ENCODE results near the gene RFX1. TPM values are rescaled to one million over a fixed set of nuclear protein-coding genes. Genes with fewer than 3 reads are reported as not detected.
A peak's percentile ranks its signal among the peaks of the same experiment; 100 is the strongest.
"Not testable (repeated sequence)": the region's sequence is repeated elsewhere in the genome, so short reads cannot be mapped to it uniquely, and the experiment has no call there.

Gene RFX1
- total RNA-seq, 1 experiment from 2014 or later, result 20.4 TPM

GRCh38 chr19:14021474-14021873, 15.4 kb upstream of the RFX1 start (continued):
- TF ChIP-seq, protein P1, sequence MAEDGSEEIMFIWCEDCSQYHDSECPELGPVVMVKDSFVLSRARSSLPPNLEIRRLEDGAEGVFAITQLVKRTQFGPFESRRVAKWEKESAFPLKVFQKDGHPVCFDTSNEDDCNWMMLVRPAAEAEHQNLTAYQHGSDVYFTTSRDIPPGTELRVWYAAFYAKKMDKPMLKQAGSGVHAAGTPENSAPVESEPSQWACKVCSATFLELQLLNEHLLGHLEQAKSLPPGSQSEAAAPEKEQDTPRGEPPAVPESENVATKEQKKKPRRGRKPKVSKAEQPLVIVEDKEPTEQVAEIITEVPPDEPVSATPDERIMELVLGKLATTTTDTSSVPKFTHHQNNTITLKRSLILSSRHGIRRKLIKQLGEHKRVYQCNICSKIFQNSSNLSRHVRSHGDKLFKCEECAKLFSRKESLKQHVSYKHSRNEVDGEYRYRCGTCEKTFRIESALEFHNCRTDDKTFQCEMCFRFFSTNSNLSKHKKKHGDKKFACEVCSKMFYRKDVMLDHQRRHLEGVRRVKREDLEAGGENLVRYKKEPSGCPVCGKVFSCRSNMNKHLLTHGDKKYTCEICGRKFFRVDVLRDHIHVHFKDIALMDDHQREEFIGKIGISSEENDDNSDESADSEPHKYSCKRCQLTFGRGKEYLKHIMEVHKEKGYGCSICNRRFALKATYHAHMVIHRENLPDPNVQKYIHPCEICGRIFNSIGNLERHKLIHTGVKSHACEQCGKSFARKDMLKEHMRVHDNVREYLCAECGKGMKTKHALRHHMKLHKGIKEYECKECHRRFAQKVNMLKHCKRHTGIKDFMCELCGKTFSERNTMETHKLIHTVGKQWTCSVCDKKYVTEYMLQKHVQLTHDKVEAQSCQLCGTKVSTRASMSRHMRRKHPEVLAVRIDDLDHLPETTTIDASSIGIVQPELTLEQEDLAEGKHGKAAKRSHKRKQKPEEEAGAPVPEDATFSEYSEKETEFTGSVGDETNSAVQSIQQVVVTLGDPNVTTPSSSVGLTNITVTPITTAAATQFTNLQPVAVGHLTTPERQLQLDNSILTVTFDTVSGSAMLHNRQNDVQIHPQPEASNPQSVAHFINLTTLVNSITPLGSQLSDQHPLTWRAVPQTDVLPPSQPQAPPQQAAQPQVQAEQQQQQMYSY (CRISPR knock-in tag; IDR thresholded peaks at IDR 0.05), result no peak
- no peak for TF ChIP-seq NFATC4 (CRISPR knock-in tag; IDR thresholded peaks at IDR 0.05)
- no peak for TF ChIP-seq SOX15 (CRISPR knock-in tag; IDR thresholded peaks at IDR 0.05)
- TF ChIP-seq CDX4 (CRISPR knock-in tag; IDR thresholded peaks at IDR 0.05; ENCODE audit: borderline replicate concordance), result no peak
- no peak for TF ChIP-seq ZSCAN18 (CRISPR knock-in tag; IDR thresholded peaks at IDR 0.05)
- TF ChIP-seq NFYB (CRISPR knock-in tag; conservative IDR thresholded peaks at IDR 0.05; ENCODE audit: low read depth), result no peak
- TF ChIP-seq ATF1 (CRISPR knock-in tag; IDR thresholded peaks at IDR 0.05), result no peak
- TF ChIP-seq, protein P2, sequence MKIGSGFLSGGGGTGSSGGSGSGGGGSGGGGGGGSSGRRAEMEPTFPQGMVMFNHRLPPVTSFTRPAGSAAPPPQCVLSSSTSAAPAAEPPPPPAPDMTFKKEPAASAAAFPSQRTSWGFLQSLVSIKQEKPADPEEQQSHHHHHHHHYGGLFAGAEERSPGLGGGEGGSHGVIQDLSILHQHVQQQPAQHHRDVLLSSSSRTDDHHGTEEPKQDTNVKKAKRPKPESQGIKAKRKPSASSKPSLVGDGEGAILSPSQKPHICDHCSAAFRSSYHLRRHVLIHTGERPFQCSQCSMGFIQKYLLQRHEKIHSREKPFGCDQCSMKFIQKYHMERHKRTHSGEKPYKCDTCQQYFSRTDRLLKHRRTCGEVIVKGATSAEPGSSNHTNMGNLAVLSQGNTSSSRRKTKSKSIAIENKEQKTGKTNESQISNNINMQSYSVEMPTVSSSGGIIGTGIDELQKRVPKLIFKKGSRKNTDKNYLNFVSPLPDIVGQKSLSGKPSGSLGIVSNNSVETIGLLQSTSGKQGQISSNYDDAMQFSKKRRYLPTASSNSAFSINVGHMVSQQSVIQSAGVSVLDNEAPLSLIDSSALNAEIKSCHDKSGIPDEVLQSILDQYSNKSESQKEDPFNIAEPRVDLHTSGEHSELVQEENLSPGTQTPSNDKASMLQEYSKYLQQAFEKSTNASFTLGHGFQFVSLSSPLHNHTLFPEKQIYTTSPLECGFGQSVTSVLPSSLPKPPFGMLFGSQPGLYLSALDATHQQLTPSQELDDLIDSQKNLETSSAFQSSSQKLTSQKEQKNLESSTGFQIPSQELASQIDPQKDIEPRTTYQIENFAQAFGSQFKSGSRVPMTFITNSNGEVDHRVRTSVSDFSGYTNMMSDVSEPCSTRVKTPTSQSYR (CRISPR knock-in tag; IDR thresholded peaks at IDR 0.05), result no peak
- TF ChIP-seq STAT6 (CRISPR knock-in tag; conservative IDR thresholded peaks at IDR 0.05; ENCODE audit: low read depth), result no peak

DNA sequence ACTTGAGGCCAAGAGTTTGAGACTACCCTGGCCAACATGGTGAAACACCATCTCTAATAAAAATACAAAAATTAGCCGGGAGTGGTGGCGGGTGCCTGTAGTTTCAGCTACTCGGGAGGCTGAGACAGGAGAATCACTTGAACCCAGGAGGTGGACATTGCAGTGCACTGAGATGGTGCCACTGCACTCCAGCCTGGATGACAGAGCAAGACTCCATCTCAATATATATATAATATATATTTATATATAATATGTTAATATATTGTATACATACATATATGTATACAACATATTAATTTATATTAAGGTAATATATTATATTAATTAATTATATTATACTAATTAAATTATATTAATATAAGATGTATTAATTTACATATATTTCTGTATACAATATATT, 13.6 kb upstream of the RFX1 start:
- H3K27ac Mint-ChIP-seq; H3K4me1 Mint-ChIP-seq; H3K27me3 Mint-ChIP-seq (ENCODE audit: low read depth); H3K36me3 Mint-ChIP-seq; POLR2A ChIA-PET; H3K9me3 Mint-ChIP-seq; DNase-seq (ENCODE audit: low spot score); ATAC-seq; H3K4me3 Mint-ChIP-seq: not testable (repeated sequence)
- CTCF ChIA-PET, result interaction anchor here (0.6 to 2.5 kb wide), 7 partner anchors 12 to 67 kb away, joined by 3 to 9 read pairs (median 4); partner anchors contain the start of genes MISP3 and RFX1
- TF ChIP-seq HMGA2 (CRISPR knock-in tag; IDR thresholded peaks at IDR 0.05), result peak; percentile 95

GRCh38 chr19:14019100-14019499, 13.0 kb upstream of the RFX1 start:
- H3K27me3 Mint-ChIP-seq (ENCODE audit: low read depth), result no peaks in the 10 kb centered on the region
- no peaks in the 10 kb centered on the region for H3K9me3 Mint-ChIP-seq
- H3K4me1 Mint-ChIP-seq, result peaks cover 5% of the 10 kb centered on the region
- H3K27ac Mint-ChIP-seq, result no peak overlapping the region
- ChIA-PET POLR2A (interaction anchor here (0.6 to 0.7 kb wide), 4 partner anchors 9 to 216 kb away, joined by 3 read pairs; no protein-coding TSS in a partner anchor), CTCF (interaction anchor here (0.6 to 2.5 kb wide), 8 partner anchors 12 to 66 kb away, joined by 3 to 9 read pairs (median 5); partner anchors contain the start of genes IL27RA, MISP3 and RFX1)
- no peak for DNase-seq (ENCODE audit: low spot score)
- no peaks in the 10 kb centered on the region for H3K36me3 Mint-ChIP-seq
- H3K4me3 Mint-ChIP-seq, result no peak overlapping the region
- no peak for ATAC-seq
- no peak for TF ChIP-seq GRHL2 (CRISPR knock-in tag; IDR thresholded peaks at IDR 0.05; ENCODE audit: insufficient replicate concordance, severe bottlenecking)
- TF ChIP-seq, protein P3, sequence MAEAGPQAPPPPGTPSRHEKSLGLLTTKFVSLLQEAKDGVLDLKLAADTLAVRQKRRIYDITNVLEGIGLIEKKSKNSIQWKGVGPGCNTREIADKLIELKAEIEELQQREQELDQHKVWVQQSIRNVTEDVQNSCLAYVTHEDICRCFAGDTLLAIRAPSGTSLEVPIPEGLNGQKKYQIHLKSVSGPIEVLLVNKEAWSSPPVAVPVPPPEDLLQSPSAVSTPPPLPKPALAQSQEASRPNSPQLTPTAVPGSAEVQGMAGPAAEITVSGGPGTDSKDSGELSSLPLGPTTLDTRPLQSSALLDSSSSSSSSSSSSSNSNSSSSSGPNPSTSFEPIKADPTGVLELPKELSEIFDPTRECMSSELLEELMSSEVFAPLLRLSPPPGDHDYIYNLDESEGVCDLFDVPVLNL (CRISPR knock-in tag; IDR thresholded peaks at IDR 0.05; ENCODE audit: borderline replicate concordance, low read depth), result no peak
- no peak for TF ChIP-seq FOXP4 (CRISPR knock-in tag; IDR thresholded peaks at IDR 0.05)
- TF ChIP-seq CDX4 (CRISPR knock-in tag; IDR thresholded peaks at IDR 0.05; ENCODE audit: borderline replicate concordance), result no peak
- TF ChIP-seq CREB1 (CRISPR knock-in tag; IDR thresholded peaks at IDR 0.05), result no peak
- TF ChIP-seq SMAD4 (CRISPR knock-in tag; IDR thresholded peaks at IDR 0.05), result no peak
- no peak for TF ChIP-seq GABPB1 (CRISPR knock-in tag; IDR thresholded peaks at IDR 0.05)
- no peak for TF ChIP-seq NFYB (CRISPR knock-in tag; conservative IDR thresholded peaks at IDR 0.05; ENCODE audit: low read depth)
